Caki2 (cell line): ENCODE results near the gene C19orf53. TPM values are rescaled to one million over a fixed set of nuclear protein-coding genes. Genes with fewer than 3 reads are reported as not detected.
"Not testable (repeated sequence)": the region's sequence is repeated elsewhere in the genome, so short reads cannot be mapped to it uniquely, and the experiment has no call there.

Experiments
- DNase-seq: peaks from one replicate; pipeline ENCODE4 v3.0.0-alpha.2; 2015; ENCODE audit warnings: low read depth
- in situ Hi-C: cut with HindIII; loops from 2 replicates; pipeline ENCODE4 v1.10.0; 2016; ENCODE audit warnings: low sequenced_read_pairs, low pct_unique_long_range_greater_than_20kb, mixed read lengths
- total RNA-seq: library from RNA; depleted of rRNA; stranded (reverse); fragments of >200 nt; shearing (Covaris generic); gene quantifications from 2 replicates; pipeline ENCODE4 v1.2.3, GENCODE V29; 2014; ENCODE audit warnings: low replicate concordance; rRNA removed

C19orf53 gene
- 170 and 176 TPM in 2 replicates for total RNA-seq

GRCh38 chr19:13774217-13775191, at the start of gene C19orf53:
Gene C19orf53 (plus strand): TSS chr19:13774456. CDS start chr19:13774478, 22 bp downstream.
- in situ Hi-C loops, result no loop called here
- peak; percentile 84 for DNase-seq

- DNase-seq, result no peak
- in situ Hi-C loops, result no loop called here
Observed at GRCh38 chr19:13726323-13726722, 47.9 kb upstream of the C19orf53 start.

- in situ Hi-C loops, result no loop called here
- peak; percentile 42 for DNase-seq
Observed at GRCh38 chr19:13727798-13728197, 46.5 kb upstream of the C19orf53 start.

GRCh38 chr19:13729859-13730258, 44.4 kb upstream of the C19orf53 start:
- in situ Hi-C loops, result no loop called here
- DNase-seq, result peak; percentile 82

- in situ Hi-C loops, result no loop called here
- DNase-seq, result peak; percentile 97
Observed at GRCh38 chr19:13731147-13731964, 42.9 kb upstream of the C19orf53 start.

- in situ Hi-C loops, result no loop called here
- DNase-seq, result no peak
Observed at GRCh38 chr19:13732337-13732736, 41.9 kb upstream of the C19orf53 start.

GRCh38 chr19:13734751-13735150, 39.5 kb upstream of the C19orf53 start:
- DNase-seq, result no peak
- in situ Hi-C loops, result no loop called here

GRCh38 chr19:13738073-13738472, 36.2 kb upstream of the C19orf53 start:
- in situ Hi-C loops, result no loop called here
- no peak for DNase-seq

GRCh38 chr19:13741893-13742292, 32.4 kb upstream of the C19orf53 start:
- in situ Hi-C loops, result no loop called here
- DNase-seq, result no peak

- in situ Hi-C loops, result no loop called here
- no peak for DNase-seq
Observed at GRCh38 chr19:13742756-13743155, 31.5 kb upstream of the C19orf53 start.

- in situ Hi-C loops, result no loop called here
- no peak for DNase-seq
Observed at GRCh38 chr19:13744174-13744573, 30.1 kb upstream of the C19orf53 start.

- no peak for DNase-seq
- in situ Hi-C loops, result no loop called here
Observed at GRCh38 chr19:13747098-13747453, 27.2 kb upstream of the C19orf53 start.

GRCh38 chr19:13748169-13748828, 26.0 kb upstream of the C19orf53 start:
- DNase-seq, result peak; percentile 54
- in situ Hi-C loops, result no loop called here

GRCh38 chr19:13751436-13751835, 22.8 kb upstream of the C19orf53 start:
- in situ Hi-C loops, result no loop called here
- DNase-seq, result no peak

GRCh38 chr19:13753622-13754021, 20.6 kb upstream of the C19orf53 start:
- DNase-seq, in situ Hi-C loops: not testable (repeated sequence)

GRCh38 chr19:13756210-13756609, 18.0 kb upstream of the C19orf53 start:
- in situ Hi-C loops, result no loop called here
- DNase-seq, result no peak

GRCh38 chr19:13757805-13758772, 16.2 kb upstream of the C19orf53 start:
- in situ Hi-C loops, result no loop called here
- no peak for DNase-seq
